BLaER1 treated with 17β-estradiol and CSF1 and Interleukin-3, amounts not matched to agents 10 nM and 100 nM (cell line): Measurements from ENCODE around the gene ETDB.
"Not testable (repeated sequence)": the region's sequence is repeated elsewhere in the genome, so short reads cannot be mapped to it uniquely, and the experiment has no call there.

Experiments
- H3K27ac ChIP-seq, 11 experiments: shearing (Covaris generic); formaldehyde crosslinking; 2 replicates each; pipeline ENCODE4 v1.8.1; 2022
- H3K27me3 ChIP-seq, 11 experiments: shearing (Covaris generic); formaldehyde crosslinking; 2 replicates each; pipeline ENCODE4 v1.8.1; 2022
- H3K36me3 ChIP-seq, 11 experiments: shearing (Covaris generic); formaldehyde crosslinking; 2 replicates each; pipeline ENCODE4 v1.8.1; 2022
- H3K4me1 ChIP-seq, 10 experiments: shearing (Covaris generic); formaldehyde crosslinking; 2 replicates each; pipeline ENCODE4 v1.8.1; 2022
- H3K4me2 ChIP-seq, 11 experiments: shearing (Covaris generic); formaldehyde crosslinking; 2 replicates each; pipeline ENCODE4 v1.8.1; 2022
- H3K4me3 ChIP-seq, 10 experiments: shearing (Covaris generic); formaldehyde crosslinking; 2 replicates each; pipeline ENCODE4 v1.8.1; 2022
- H3K9ac ChIP-seq, 11 experiments: shearing (Covaris generic); formaldehyde crosslinking; 2 replicates each; pipeline ENCODE4 v1.8.1; 2022
- H3K9me3 ChIP-seq, 11 experiments: shearing (Covaris generic); formaldehyde crosslinking; replicated peaks in 1 of 11; 2 replicates each; pipeline ENCODE4 v1.8.1; 2022
- H4K20me1 ChIP-seq, 11 experiments: shearing (Covaris generic); formaldehyde crosslinking; 2 replicates each; pipeline ENCODE4 v1.8.1; 2022
- Cebpa-rat ChIP-seq, 11 experiments: shearing (Covaris generic); IDR thresholded peaks; 2 replicates each; pipeline ENCODE4 v1.8.1; 2022

Gene ETDB

DNA sequence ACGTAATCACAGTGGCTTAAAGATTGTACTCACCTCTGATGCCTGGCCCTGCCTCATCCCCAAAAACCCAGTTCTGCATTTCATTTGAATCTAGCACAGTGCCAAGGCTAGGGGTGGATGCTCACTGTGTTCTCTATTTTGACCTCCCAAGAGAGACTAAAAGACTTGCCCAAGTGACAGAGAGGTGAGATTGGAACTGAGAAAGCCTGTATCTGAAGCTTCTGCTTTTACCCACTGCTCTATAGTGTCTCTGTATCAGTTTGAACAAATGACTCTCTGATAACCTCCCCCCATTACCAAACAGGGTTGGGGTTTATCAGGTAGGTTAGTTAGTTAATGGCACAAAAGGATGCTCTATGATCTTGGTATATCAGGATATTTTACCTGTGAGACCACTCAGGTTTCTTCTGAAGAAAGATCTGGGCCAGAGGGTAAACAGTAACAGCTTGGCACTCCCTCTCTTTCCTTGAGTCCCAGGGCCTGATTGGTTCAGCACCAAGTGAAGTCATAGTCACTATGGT is at the start of gene ETDB:
TSS of gene ETDB (minus strand) at position 471 of the 521 bp plus-strand sequence. CDS start 1,265 bp downstream, outside the sequence.
- H3K4me1 ChIP-seq, H3K4me3 ChIP-seq, H3K36me3 ChIP-seq, H3K27me3 ChIP-seq, H3K9me3 ChIP-seq, H4K20me1 ChIP-seq, H3K27ac ChIP-seq, H3K4me2 ChIP-seq, H3K9ac ChIP-seq: not testable (repeated sequence)

DNA sequence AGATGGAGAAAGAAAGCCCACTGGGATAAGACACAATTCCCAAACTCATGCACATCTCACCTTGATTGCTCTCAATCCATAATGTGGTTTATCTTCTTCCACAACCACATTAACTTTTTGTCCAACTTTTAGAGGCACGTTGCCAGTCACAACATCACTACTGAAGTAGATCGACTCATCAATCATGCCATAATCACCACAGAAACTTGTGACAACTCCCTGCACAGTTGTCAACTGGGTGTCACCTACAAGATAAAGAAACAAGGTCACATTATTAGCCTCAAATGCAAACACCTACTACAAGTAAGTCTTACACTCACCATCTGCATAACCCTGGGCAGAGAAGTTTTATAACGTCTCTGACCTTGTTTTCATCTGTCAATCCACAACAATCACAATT is 49.2 kb upstream of the ETDB start:
- H3K27me3 ChIP-seq = peaks cover 54 to 97% (median 84%) of the 10 kb centered on the region in 11 experiments
- H3K4me3 ChIP-seq, H3K4me2 ChIP-seq, H4K20me1 ChIP-seq, H3K9ac ChIP-seq, H3K27ac ChIP-seq, H3K36me3 ChIP-seq: not testable (repeated sequence)
- peaks cover 0 to 19% (median 4%) of the 10 kb centered on the region in 11 experiments; a peak in 5 of 22 replicates for H3K9me3 ChIP-seq
- H3K4me1 ChIP-seq = peaks cover 0 to 14% (median 0%) of the 10 kb centered on the region in 10 experiments; a peak in 4 of 20 replicates

DNA sequence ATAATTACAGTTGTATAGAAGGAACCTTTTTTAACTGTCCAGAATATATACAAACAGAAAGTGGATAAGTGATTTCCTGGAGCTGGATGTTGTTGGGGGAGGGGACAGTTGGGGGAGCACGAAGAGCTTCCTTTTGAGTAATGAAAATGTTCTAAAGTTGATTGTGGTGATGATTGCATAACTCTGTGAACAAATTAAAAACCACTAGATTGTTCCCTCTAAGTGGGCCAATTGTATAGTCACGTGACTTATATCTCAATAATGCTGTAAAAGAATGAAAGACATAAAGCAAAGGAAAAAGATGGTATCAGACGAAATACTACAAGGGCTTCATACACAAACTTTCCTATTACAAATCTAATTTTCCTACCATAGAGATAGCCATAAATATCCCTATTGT is 48.2 kb upstream of the ETDB start:
- H3K4me2 ChIP-seq = peak overlapping the region in 5 of 11 experiments; percentile 11 to 43 (median 35); a peak in 10 of 22 replicates
- 0 out of 22 replicates have a peak, but pooled peaks of 1 of the 11 experiments have one; percentile 6 for TF ChIP-seq Cebpa-rat (IDR thresholded peaks at IDR 0.05)
- H3K27ac ChIP-seq = no peak overlapping the region
- H3K36me3 ChIP-seq = no peaks in the 10 kb centered on the region
- H3K4me3 ChIP-seq = no peak overlapping the region
- H3K9me3 ChIP-seq = peaks cover 0 to 19% (median 4%) of the 10 kb centered on the region in 11 experiments; a peak in 5 of 22 replicates
- H4K20me1 ChIP-seq = no peaks in the 10 kb centered on the region
- no peak overlapping the region for H3K9ac ChIP-seq
- peaks cover 0 to 14% (median 0%) of the 10 kb centered on the region in 10 experiments; a peak in 4 of 20 replicates for H3K4me1 ChIP-seq
- peaks cover 64 to 99% (median 87%) of the 10 kb centered on the region in 11 experiments for H3K27me3 ChIP-seq

DNA sequence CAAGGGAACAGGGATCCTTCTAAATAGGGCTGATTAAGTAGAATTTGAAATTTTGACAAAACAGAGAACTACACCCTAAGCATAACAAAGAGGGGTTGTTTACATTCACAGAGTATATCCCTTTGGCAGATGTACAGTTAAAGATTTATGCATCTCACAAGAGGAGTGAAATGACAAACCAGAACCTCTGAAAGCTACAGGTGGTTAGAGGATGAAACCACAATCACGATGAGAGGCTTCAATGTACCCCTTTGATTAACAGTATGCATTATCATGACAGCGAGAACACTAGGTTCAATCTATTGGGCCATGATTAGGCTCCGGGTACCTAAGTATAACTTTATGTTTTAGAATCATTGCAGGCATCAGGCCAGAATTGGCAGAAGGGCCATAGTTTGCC is 34.4 kb upstream of the ETDB start:
- not testable (repeated sequence) for H3K27ac ChIP-seq, H3K4me2 ChIP-seq, H3K9ac ChIP-seq, H3K9me3 ChIP-seq, H3K4me3 ChIP-seq, H4K20me1 ChIP-seq, H3K36me3 ChIP-seq, H3K4me1 ChIP-seq
- peaks cover 16 to 19% (median 18%) of the 10 kb centered on the region in 11 experiments; a peak in 21 of 22 replicates for H3K27me3 ChIP-seq

DNA sequence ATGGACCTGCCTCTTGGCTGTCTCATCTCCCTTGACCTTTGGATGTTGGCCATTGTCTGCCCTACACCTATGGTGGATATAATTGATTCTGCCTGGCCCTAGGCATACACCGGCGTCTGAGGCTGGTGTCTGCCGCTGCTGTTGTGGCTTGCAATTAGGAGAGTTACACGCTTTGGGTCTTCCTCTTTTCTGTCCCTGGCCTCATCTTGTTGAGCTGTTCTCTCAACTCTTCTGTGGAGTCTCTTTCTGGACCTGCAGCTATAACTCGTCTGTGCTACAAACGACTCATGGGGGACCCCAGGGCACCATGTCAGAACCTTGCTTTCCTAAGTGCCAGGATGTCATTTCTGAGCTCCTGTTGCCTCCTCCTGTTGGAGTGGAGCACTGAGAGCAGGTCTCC is 5.8 kb upstream of the ETDB start:
- H3K27ac ChIP-seq, H3K4me2 ChIP-seq, H3K9me3 ChIP-seq, H3K9ac ChIP-seq, H3K36me3 ChIP-seq, H3K4me1 ChIP-seq, H4K20me1 ChIP-seq, H3K4me3 ChIP-seq, H3K27me3 ChIP-seq: not testable (repeated sequence)

DNA sequence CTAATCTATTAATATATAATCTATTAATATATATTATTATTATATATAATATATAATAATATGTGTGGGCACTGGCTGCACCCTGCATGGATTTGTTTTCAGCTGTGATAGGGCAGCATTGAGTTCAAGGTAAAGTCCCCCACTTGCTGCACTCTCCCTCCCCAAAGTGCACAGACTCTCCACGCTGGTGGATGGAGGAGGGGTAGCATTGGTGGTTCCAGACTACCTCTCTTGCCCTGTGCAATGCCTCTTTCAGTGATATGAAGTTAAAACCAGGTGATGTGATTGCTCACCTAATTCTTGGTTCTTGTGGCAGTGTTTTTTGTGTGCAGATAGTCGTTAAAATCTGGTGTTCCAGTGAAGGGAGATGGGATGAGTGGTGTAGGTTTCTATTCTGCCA is 4.3 kb downstream of the ETDB start:
- not testable (repeated sequence) for H3K27ac ChIP-seq, H3K4me2 ChIP-seq, H3K4me3 ChIP-seq, H3K4me1 ChIP-seq, H3K9ac ChIP-seq, H4K20me1 ChIP-seq, H3K9me3 ChIP-seq, H3K36me3 ChIP-seq
- H3K27me3 ChIP-seq = peaks cover 0 to 25% (median 11%) of the 10 kb centered on the region in 11 experiments; a peak in 16 of 22 replicates

DNA sequence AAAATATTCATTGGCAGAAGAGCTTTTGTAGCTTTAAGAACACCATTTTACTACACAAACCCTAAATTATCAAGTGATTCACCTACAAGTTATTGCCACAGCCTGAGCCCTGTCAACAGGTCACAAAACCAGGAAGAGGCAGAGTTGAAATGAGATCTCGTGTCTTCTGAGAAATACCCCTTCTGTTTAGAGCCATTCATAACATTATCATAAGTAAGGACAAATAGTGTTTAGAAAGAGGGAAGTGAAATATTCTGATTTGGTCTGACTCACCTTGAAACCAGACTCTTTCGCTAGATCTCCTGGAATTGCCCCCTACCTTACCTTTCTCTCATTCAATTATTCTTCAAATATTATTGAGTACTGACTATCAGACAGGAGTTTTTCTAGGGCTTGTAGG is 5.9 kb downstream of the ETDB start:
- Histone ChIP-seq H3K4me2 (no peak overlapping the region), H3K9me3 (no peaks in the 10 kb centered on the region), H4K20me1 (peaks cover 0 to 4% (median 0%) of the 10 kb centered on the region in 11 experiments; a peak in 1 of 22 replicates), H3K4me1 (no peaks in the 10 kb centered on the region), H3K27ac (no peak overlapping the region), H3K36me3 (no peaks in the 10 kb centered on the region), H3K9ac (no peak overlapping the region), H3K4me3 (no peak overlapping the region), H3K27me3 (peaks cover 3 to 35% (median 18%) of the 10 kb centered on the region in 11 experiments; a peak in 18 of 22 replicates)
- no peak for TF ChIP-seq Cebpa-rat (IDR thresholded peaks at IDR 0.05)

DNA sequence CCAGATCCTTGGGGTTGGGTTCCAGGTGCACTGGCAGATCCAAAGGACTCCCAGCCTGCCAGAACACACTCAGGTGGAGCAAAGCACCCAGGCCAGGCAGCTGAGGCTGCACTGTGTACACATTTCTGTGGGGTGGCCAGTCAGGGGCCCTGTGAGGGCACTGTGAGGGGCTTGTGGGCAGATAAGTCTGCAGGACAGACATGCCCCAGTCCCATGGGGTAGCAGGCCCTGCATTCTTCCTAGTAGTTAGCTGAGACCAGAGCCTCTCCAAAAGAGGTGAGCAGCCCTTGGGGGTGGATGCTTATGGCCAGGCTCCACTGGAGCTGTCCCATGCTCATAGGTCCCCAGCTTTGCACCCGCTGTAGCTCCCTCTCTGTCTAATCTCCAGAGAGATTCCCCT is 7.6 kb downstream of the ETDB start:
- peaks cover 0 to 4% (median 0%) of the 10 kb centered on the region in 11 experiments; a peak in 1 of 22 replicates for H4K20me1 ChIP-seq
- no peak overlapping the region for H3K4me2 ChIP-seq
- no peak overlapping the region for H3K9ac ChIP-seq
- no peak for TF ChIP-seq Cebpa-rat (IDR thresholded peaks at IDR 0.05)
- no peak overlapping the region for H3K27ac ChIP-seq
- no peaks in the 10 kb centered on the region for H3K36me3 ChIP-seq
- peaks cover 19 to 49% (median 33%) of the 10 kb centered on the region in 11 experiments for H3K27me3 ChIP-seq
- H3K9me3 ChIP-seq = peaks cover 0 to 7% (median 0%) of the 10 kb centered on the region in 11 experiments; a peak in 2 of 22 replicates
- H3K4me1 ChIP-seq = no peaks in the 10 kb centered on the region
- H3K4me3 ChIP-seq = no peak overlapping the region

DNA sequence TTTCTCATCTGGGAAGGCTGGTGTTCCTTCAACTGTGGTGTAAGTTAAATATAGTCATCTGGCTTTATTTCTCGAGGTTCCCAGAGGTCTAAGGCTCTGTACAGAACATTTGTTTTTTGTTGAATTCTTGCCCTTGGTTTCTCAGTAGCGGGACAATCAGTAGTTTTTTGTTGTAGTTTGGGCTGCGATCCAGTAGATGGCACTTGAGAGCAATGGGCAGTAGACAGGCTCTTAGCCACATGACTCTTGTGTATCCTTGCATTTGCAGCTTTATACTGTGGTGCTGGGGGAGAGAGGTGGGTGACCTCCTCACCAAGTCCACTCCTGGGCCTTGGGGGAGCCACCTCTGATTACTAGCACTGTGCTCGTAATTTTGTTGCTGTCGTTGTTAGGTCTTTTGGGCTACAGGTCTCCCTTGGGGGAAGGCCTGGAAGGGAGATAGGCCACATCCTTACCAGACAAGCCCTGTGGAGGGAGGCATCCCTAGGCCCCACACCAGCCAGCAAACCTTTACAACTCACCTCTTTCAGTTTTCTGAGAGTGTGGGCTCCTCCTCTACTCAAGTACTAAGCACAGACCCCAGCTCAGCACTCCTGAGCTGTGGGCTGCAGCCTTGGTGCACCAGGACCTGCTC is 8.1 kb downstream of the ETDB start:
- Histone ChIP-seq H3K9ac (no peak overlapping the region), H3K36me3 (no peaks in the 10 kb centered on the region), H3K4me3 (no peak overlapping the region), H3K4me2 (no peak overlapping the region), H3K4me1 (no peaks in the 10 kb centered on the region), H3K27ac (no peak overlapping the region), H4K20me1 (peaks cover 0 to 4% (median 0%) of the 10 kb centered on the region in 11 experiments; a peak in 1 of 22 replicates), H3K9me3 (peaks cover 0 to 11% (median 0%) of the 10 kb centered on the region in 11 experiments; a peak in 2 of 22 replicates), H3K27me3 (peaks cover 25 to 54% (median 38%) of the 10 kb centered on the region in 11 experiments)
- TF ChIP-seq Cebpa-rat (IDR thresholded peaks at IDR 0.05) = no peak

DNA sequence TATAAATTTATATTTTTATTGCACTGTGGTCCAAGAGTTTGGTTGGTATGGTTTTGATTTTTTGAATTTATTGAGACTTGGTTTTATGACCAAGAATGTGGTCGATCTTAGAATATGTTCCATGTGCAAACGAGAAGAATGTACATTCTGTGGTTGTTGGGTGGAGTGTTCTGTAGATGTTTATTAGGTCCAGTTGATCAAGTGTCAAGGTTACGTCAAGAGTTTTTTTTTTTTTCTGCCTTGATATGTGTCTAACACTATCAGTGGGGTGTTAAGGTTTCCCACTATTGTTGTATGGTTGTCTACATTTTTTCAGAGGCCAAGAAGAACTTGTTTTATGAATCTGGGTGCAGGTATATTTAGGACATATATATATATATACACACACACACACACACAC is 10.8 kb downstream of the ETDB start:
- no peak overlapping the region for H3K9ac ChIP-seq
- H3K36me3 ChIP-seq = no peaks in the 10 kb centered on the region
- H4K20me1 ChIP-seq = peaks cover 0 to 4% (median 0%) of the 10 kb centered on the region in 11 experiments; a peak in 1 of 22 replicates
- H3K27me3 ChIP-seq = peaks cover 37 to 81% (median 62%) of the 10 kb centered on the region in 11 experiments
- H3K4me3 ChIP-seq = no peak overlapping the region
- H3K4me1 ChIP-seq = no peaks in the 10 kb centered on the region
- TF ChIP-seq Cebpa-rat (IDR thresholded peaks at IDR 0.05) = no peak
- H3K9me3 ChIP-seq = peaks cover 0 to 19% (median 0%) of the 10 kb centered on the region in 11 experiments; a peak in 5 of 22 replicates
- H3K27ac ChIP-seq = no peak overlapping the region
- no peak overlapping the region for H3K4me2 ChIP-seq
